H1 (cell line): ENCODE measurements around the gene CA5A. TPM values are rescaled to one million over a fixed set of nuclear protein-coding genes. Genes with fewer than 3 reads are reported as not detected.

ENCODE experiments used
- CTCF ChIA-PET: fragments of 300-600 bp; sonication (Branson Sonifier 250); formaldehyde crosslinking; loops from one replicate; lab custom pipeline; 2021; ENCODE audit not compliant: partially characterized antibody; lab: Charles Lee
- POLR2A ChIA-PET: fragments of 300-600 bp; sonication (Branson Sonifier 250); formaldehyde crosslinking; loops from one replicate; lab custom pipeline; 2021; ENCODE audit warnings: inconsistent platforms; ENCODE audit not compliant: partially characterized antibody; lab: Charles Lee
- DNase-seq, 2 experiments: peaks; one replicate each; pipeline versions ENCODE4 v3.0.0 to v3.0.0-alpha.2; 2010 to 2022; ENCODE audit warnings: low spot score in 2 of 2, low read depth in 1 of 2, mixed read lengths in 1 of 2
- FAIRE-seq: peaks from 2 replicates; lab custom pipeline; 2011; peaks lifted over from hg19 to GRCh38; lab: Jason Lieb, UNC
- H2AFZ ChIP-seq: 2 replicates; pipeline ENCODE4 v1.8.1; 2012; ENCODE audit warnings: low read length, inconsistent platforms
- H2AK5ac ChIP-seq: 2 replicates; pipeline ENCODE4 v1.6.1; 2013; ENCODE audit warnings: low read depth, low read length
- H2BK120ac ChIP-seq: replicated peaks from 2 replicates; pipeline ENCODE3; 2013; ENCODE audit warnings: low read depth, low read length, inconsistent platforms
- H2BK12ac ChIP-seq: 2 replicates; pipeline ENCODE4 v1.6.1; 2013; ENCODE audit warnings: low read depth, low read length
- H2BK15ac ChIP-seq: 2 replicates; pipeline ENCODE4 v1.6.1; 2013; ENCODE audit warnings: low read length
- H2BK20ac ChIP-seq: 2 replicates; pipeline ENCODE4 v1.6.1; 2013; ENCODE audit warnings: low read length
- H2BK5ac ChIP-seq: 2 replicates; pipeline ENCODE4 v1.6.1; 2013; ENCODE audit warnings: low read depth, low read length
- H3K14ac ChIP-seq: 2 replicates; pipeline ENCODE4 v1.6.1; 2013; ENCODE audit warnings: inconsistent platforms; ENCODE audit not compliant: insufficient read length
- H3K18ac ChIP-seq: 2 replicates; pipeline ENCODE4 v1.6.1; 2013; ENCODE audit warnings: low read length; ENCODE audit errors: extremely low read depth
- H3K23ac ChIP-seq: 2 replicates; pipeline ENCODE4 v1.6.1; 2013; ENCODE audit warnings: inconsistent platforms; ENCODE audit not compliant: insufficient read length
- H3K23me2 ChIP-seq: 2 replicates; pipeline ENCODE4 v1.6.1; 2013; ENCODE audit warnings: low read depth, low read length
- H3K27ac ChIP-seq: 2 replicates; pipeline ENCODE4 v1.6.1; 2011; ENCODE audit warnings: low read depth, low read length, inconsistent platforms
- H3K27me3 ChIP-seq, 4 experiments: replicated peaks in 1 of 4; 1 replicate in 1 of 4; 2 replicates in 3 of 4; pipeline versions ENCODE4 v1.6.1 to v1.8.1; 2011 to 2013; ENCODE audit warnings: low read length in 3 of 4, mild to moderate bottlenecking in 3 of 4, inconsistent platforms in 2 of 4, mixed read lengths in 2 of 4, moderate library complexity in 1 of 4; ENCODE audit not compliant: control insufficient read depth in 3 of 4, insufficient read depth in 3 of 4; ENCODE audit errors: extremely low read depth in 1 of 4
- H3K36me3 ChIP-seq, 4 experiments: 2 replicates each; pipeline versions ENCODE4 v1.6.1 to v1.8.1; 2011 to 2013; ENCODE audit warnings: mild to moderate bottlenecking in 4 of 4, low read length in 3 of 4, moderate library complexity in 2 of 4, control low read depth in 1 of 4, inconsistent platforms in 1 of 4; ENCODE audit not compliant: insufficient read depth in 4 of 4, control insufficient read depth in 2 of 4
- H3K4ac ChIP-seq: replicated peaks from 2 replicates; pipeline ENCODE3; 2013; ENCODE audit warnings: low read length, low read depth, mixed read lengths, inconsistent platforms; ENCODE audit not compliant: insufficient read length
- H3K4me1 ChIP-seq, 4 experiments: replicated peaks in 1 of 4; 1 replicate in 1 of 4; 2 replicates in 3 of 4; pipeline versions ENCODE4 v1.6.1 to v1.8.1; 2011 to 2013; ENCODE audit warnings: low read length in 3 of 4, inconsistent platforms in 2 of 4, mixed read lengths in 1 of 4; ENCODE audit not compliant: insufficient read depth in 4 of 4, control insufficient read depth in 3 of 4
- H3K4me2 ChIP-seq, 2 experiments: 2 replicates each; pipeline versions ENCODE4 v1.6.1 to v1.8.1; 2011 to 2013; ENCODE audit warnings: low read depth in 2 of 2, low read length in 2 of 2, control low read depth in 1 of 2, inconsistent platforms in 1 of 2, mild to moderate bottlenecking in 1 of 2; ENCODE audit not compliant: insufficient read depth in 1 of 2
- H3K4me3 ChIP-seq, 4 experiments: fragments of 200-600, 300-600 bp in 1 of 4; sonication (generic), shearing (Covaris generic), sonication (Bioruptor Twin) in 1 of 4; 2 replicates each; pipeline versions ENCODE4 v1.5.1 to v1.8.1; 2011 to 2016; ENCODE audit warnings: low read length in 4 of 4, low read depth in 3 of 4, control low read depth in 2 of 4, inconsistent platforms in 2 of 4, mild to moderate bottlenecking in 2 of 4, mixed read lengths in 1 of 4, moderate library complexity in 1 of 4; ENCODE audit not compliant: insufficient read depth in 2 of 4; ENCODE audit errors: extremely low read depth in 1 of 4
- H3K56ac ChIP-seq: replicated peaks from 2 replicates; pipeline ENCODE3; 2013; ENCODE audit warnings: low read depth, mild to moderate bottlenecking, mixed read lengths, low read length, inconsistent platforms; ENCODE audit not compliant: insufficient read length
- H3K79me1 ChIP-seq: 2 replicates; pipeline ENCODE4 v1.6.1; 2013; ENCODE audit warnings: low read depth, low read length, control low read depth
- H3K79me2 ChIP-seq, 2 experiments: 2 replicates each; pipeline versions ENCODE4 v1.6.1 to v1.8.1; 2012 to 2013; ENCODE audit warnings: low read length in 2 of 2, mild to moderate bottlenecking in 2 of 2, inconsistent platforms in 1 of 2; ENCODE audit not compliant: insufficient read depth in 2 of 2, control insufficient read depth in 1 of 2
- H3K9ac ChIP-seq, 4 experiments: replicated peaks in 1 of 4; 1 replicate in 1 of 4; 2 replicates in 3 of 4; pipeline versions ENCODE4 v1.6.1 to v1.8.1; 2011 to 2013; ENCODE audit warnings: low read depth in 3 of 4, low read length in 3 of 4, control low read depth in 2 of 4, mild to moderate bottlenecking in 2 of 4, moderate library complexity in 2 of 4, inconsistent platforms in 1 of 4; ENCODE audit errors: extremely low read depth in 1 of 4
- H3K9me3 ChIP-seq, 2 experiments: 2 replicates each; pipeline versions ENCODE4 v1.6.1 to v1.8.1; 2012 to 2013; ENCODE audit warnings: mild to moderate bottlenecking in 2 of 2, moderate library complexity in 2 of 2, control low read depth in 1 of 2, inconsistent platforms in 1 of 2, low read depth in 1 of 2, low read length in 1 of 2, mixed read lengths in 1 of 2; ENCODE audit not compliant: insufficient read depth in 2 of 2
- H4K20me1 ChIP-seq, 2 experiments: replicated peaks in 1 of 2; 2 replicates each; pipeline versions ENCODE3 to v1.8.1; 2011 to 2013; ENCODE audit warnings: inconsistent platforms in 2 of 2, low read length in 2 of 2, mild to moderate bottlenecking in 1 of 2; ENCODE audit not compliant: insufficient read depth in 2 of 2, control insufficient read depth in 1 of 2
- H4K5ac ChIP-seq: 2 replicates; pipeline ENCODE4 v1.6.1; 2013; ENCODE audit warnings: low read length, low read depth, mixed read lengths, inconsistent platforms; ENCODE audit not compliant: insufficient read length
- H4K8ac ChIP-seq: 2 replicates; pipeline ENCODE4 v1.8.0; 2013; ENCODE audit warnings: mild to moderate bottlenecking, moderate library complexity, low read length, inconsistent platforms; ENCODE audit not compliant: insufficient read depth; ENCODE audit errors: extremely low read depth
- H4K91ac ChIP-seq: replicated peaks from 2 replicates; pipeline ENCODE3; 2013; ENCODE audit warnings: low read length, mixed read lengths, inconsistent platforms; ENCODE audit not compliant: insufficient read length
- BCL11A ChIP-seq, 2 experiments: IDR thresholded peaks; one replicate each; pipeline ENCODE4 v1.6.1; 2011; ENCODE audit warnings: low read depth in 2 of 2, low read length in 2 of 2, mild to moderate bottlenecking in 2 of 2
- CREB1 ChIP-seq: IDR thresholded peaks from 2 replicates; pipeline ENCODE4 v1.6.1; 2012; ENCODE audit warnings: inconsistent platforms
- GTF2F1 ChIP-seq: IDR thresholded peaks from 2 replicates; pipeline ENCODE4 v1.6.1; 2012; ENCODE audit warnings: low read depth, low read length, improper control_type of control experiment, borderline replicate concordance
- JUN ChIP-seq: IDR thresholded peaks from 2 replicates; pipeline ENCODE4 v1.6.1; 2011; ENCODE audit warnings: low read depth, mild to moderate bottlenecking, improper control_type of control experiment, low read length
- KDM1A ChIP-seq: fragments of 200-600, 300-600 bp; sonication (generic); IDR thresholded peaks from 2 replicates; pipeline ENCODE4 v1.7.1; 2016; ENCODE audit warnings: mild to moderate bottlenecking, low read length, borderline replicate concordance
- KDM4A ChIP-seq: IDR thresholded peaks from one replicate; pipeline ENCODE4 v1.7.1; 2012; ENCODE audit warnings: low read depth, mild to moderate bottlenecking, moderate library complexity, low read length, inconsistent platforms; ENCODE audit not compliant: severe bottlenecking
- NANOG ChIP-seq: IDR thresholded peaks from 2 replicates; pipeline ENCODE4 v1.6.1; 2011; ENCODE audit warnings: low read length, low read depth, mild to moderate bottlenecking, inconsistent platforms; ENCODE audit not compliant: insufficient read depth, poor library complexity, severe bottlenecking
- RAD21 ChIP-seq, 2 experiments: IDR thresholded peaks in 1 of 2; conservative IDR thresholded peaks in 1 of 2; 2 replicates each; pipeline ENCODE4 v1.6.1; 2011; ENCODE audit warnings: low read depth in 2 of 2, low read length in 2 of 2, improper control_type of control experiment in 1 of 2, inconsistent platforms in 1 of 2, mild to moderate bottlenecking in 1 of 2, moderate library complexity in 1 of 2
- RBBP5 ChIP-seq: IDR thresholded peaks from 2 replicates; pipeline ENCODE4 v1.7.1; 2012; ENCODE audit warnings: low read depth, mild to moderate bottlenecking, inconsistent platforms, low read length, moderate library complexity, borderline replicate concordance
- SIX5 ChIP-seq: IDR thresholded peaks from 2 replicates; pipeline ENCODE4 v1.6.1; 2011; ENCODE audit warnings: mild to moderate bottlenecking, low read depth, low read length
- SP1 ChIP-seq: IDR thresholded peaks from 2 replicates; pipeline ENCODE4 v1.6.1; 2011; ENCODE audit warnings: low read depth, low read length
- SUZ12 ChIP-seq: fragments of 200-600 bp; sonication (generic); IDR thresholded peaks from 2 replicates; pipeline ENCODE4 v1.6.1; 2012; ENCODE audit warnings: mild to moderate bottlenecking, inconsistent platforms, low read length, moderate library complexity, mixed read lengths
- TCF12 ChIP-seq: IDR thresholded peaks from 2 replicates; pipeline ENCODE4 v1.6.1; 2011; ENCODE audit warnings: low read depth, mild to moderate bottlenecking, low read length
- ZNF274 ChIP-seq: IDR thresholded peaks from 2 replicates; pipeline ENCODE4 v1.7.0; 2012; ENCODE audit warnings: low read length, borderline replicate concordance; ENCODE audit errors: extremely low read depth
- WGBS, 2 experiments: shearing (Covaris generic) in 1 of 2; methylation state at CpG; one replicate each; pipeline versions ENCODE4 v1.1.6 to v1.1.7; 2013 to 2015; ENCODE audit warnings: low lambda C conversion rate in 2 of 2, mixed read lengths in 2 of 2, inconsistent platforms in 1 of 2, low coverage in 1 of 2, missing lambda C conversion rate in 1 of 2; ENCODE audit not compliant: insufficient replicate concordance in 2 of 2, insufficient coverage in 1 of 2, insufficient read length in 1 of 2; ENCODE audit errors: extremely low coverage in 1 of 2, missing lambda C conversion rate in 1 of 2; 5-methylcytosine and 5-hydroxymethylcytosine counted together
- polyA plus RNA-seq, 7 experiments: library from polyadenylated mRNA; depleted of rRNA in 3 of 7; stranded (reverse) in 5 of 7; unstranded in 2 of 7; fragments of >200 nt in 5 of 7; fragments of 200-250 nt in 2 of 7; gene quantifications; 1 replicate in 5 of 7; 2 replicates in 1 of 7; 4 replicates in 1 of 7; pipeline versions ENCODE4 v1.2.1 to v1.2.3, GENCODE V29; 2011 to 2013; ENCODE audit warnings: missing spikeins in 2 of 7, mixed read lengths in 2 of 7
- total RNA-seq: library from RNA; stranded (reverse); fragmentation: NEBNext Ultra II Directional; extraction: Animal tissue kit (Norgen Biotek cat#: 25700); gene quantifications from 2 replicates; pipeline ENCODE4 v1.2.1, GENCODE V29; 2021

Gene CA5A
- total and polyA plus RNA-seq, 2 of the 8 experiments (the other 6 are each of a cell fraction or from before 2014, with no cell fraction given): not detected

GRCh38 chr16:87844809-87845208, 91.5 kb downstream of the CA5A start:
- Histone ChIP-seq H2BK20ac (no peak overlapping the region), H4K91ac (no peak overlapping the region), H3K36me3 (peaks cover 6 to 27% (median 13%) of the 10 kb centered on the region in 4 experiments; a peak in 7 of 8 replicates), H3K9ac (no peak overlapping the region), H3K27ac (peak overlapping the region; percentile 9; the same call in 1 of the 2 replicates), H4K8ac (no peak overlapping the region), H2BK15ac (no peak overlapping the region), H3K4me3 (no peak overlapping the region), H3K56ac (no peak overlapping the region), H3K14ac (no peak overlapping the region), H2AFZ (no peak overlapping the region), H3K9me3 (no peaks in the 10 kb centered on the region), H3K4me1 (peaks cover 0 to 10% (median 1%) of the 10 kb centered on the region in 4 experiments; a peak in 3 of 7 replicates), H3K79me1 (peaks cover 10% of the 10 kb centered on the region), H3K4me2 (no peak overlapping the region), H3K4ac (peak overlapping the region; percentile 75), H4K20me1 (peaks cover 18 to 24% of the 10 kb centered on the region in 2 experiments), H2BK120ac (no peak overlapping the region), H3K23me2 (no peaks in the 10 kb centered on the region), H3K27me3 (no peaks in the 10 kb centered on the region), H2BK12ac (peak overlapping the region; percentile 68; the same call in 1 of the 2 replicates), H3K79me2 (peaks cover 0 to 76% of the 10 kb centered on the region in 2 experiments; a peak in 3 of 4 replicates), H2AK5ac (peak overlapping the region; percentile 69; the same call in 1 of the 2 replicates), H3K18ac (no peak overlapping the region; the same call in 1 of the 2 replicates), H4K5ac (no peak overlapping the region), H3K23ac (no peak overlapping the region), H2BK5ac (peak overlapping the region; percentile 24)
- CTCF ChIA-PET: interaction anchor here (0.7 to 9.1 kb wide), 14 partner anchors 11 to 75 kb away, joined by 3 to 120 read pairs (median 6); partner anchors contain the start of gene SLC7A5
- DNase-seq: no peak
- POLR2A ChIA-PET: interaction anchor here (1.1 to 27.1 kb wide), 5 partner anchors 9 to 63 kb away, joined by 3 to 507 read pairs (median 4); partner anchors contain the start of gene SLC7A5
- no peak for FAIRE-seq
- WGBS, 2 experiments: 94% methylated on average over 13 of the region's 13 CpGs; no CpG with 5 or more reads in 1 of the 2 experiments
- TF ChIP-seq KDM4A (no peak), SP1 (no peak), JUN (no peak), RAD21 (IDR thresholded peaks at IDR 0.05 in 1 of 2, conservative IDR thresholded peaks at IDR 0.05 in 1 of 2; ENCODE audit: low read depth in 2 of 2, low read length in 2 of 2) (no peak), BCL11A (IDR thresholded peaks at IDR 0.05; ENCODE audit: low read depth in 2 of 2, low read length in 2 of 2) (no peak), SUZ12 (no peak), GTF2F1 (no peak), KDM1A (no peak), SIX5 (no peak), RBBP5 (no peak), ZNF274 (no peak), TCF12 (no peak), CREB1 (no peak), NANOG (no peak)
